Epithelial cell of esophagus (primary cell): Measurements from ENCODE around the gene FAM13C.

Experiments used
- DNase-seq: peaks from one replicate; pipeline ENCODE4 v3.0.0; 2010; ENCODE audit warnings: low read depth
- H3K4me3 ChIP-seq: 2 replicates; pipeline ENCODE4 v1.5.1; 2011; ENCODE audit warnings: mild to moderate bottlenecking, low read length, control low read depth
- CTCF ChIP-seq: IDR thresholded peaks from 2 replicates; pipeline ENCODE4 v1.5.1; 2011; ENCODE audit warnings: low read depth, mild to moderate bottlenecking, low read length, control low read depth, inconsistent platforms; ENCODE audit not compliant: insufficient read depth; ENCODE audit errors: missing control alignments

The FAM13C gene

DNA sequence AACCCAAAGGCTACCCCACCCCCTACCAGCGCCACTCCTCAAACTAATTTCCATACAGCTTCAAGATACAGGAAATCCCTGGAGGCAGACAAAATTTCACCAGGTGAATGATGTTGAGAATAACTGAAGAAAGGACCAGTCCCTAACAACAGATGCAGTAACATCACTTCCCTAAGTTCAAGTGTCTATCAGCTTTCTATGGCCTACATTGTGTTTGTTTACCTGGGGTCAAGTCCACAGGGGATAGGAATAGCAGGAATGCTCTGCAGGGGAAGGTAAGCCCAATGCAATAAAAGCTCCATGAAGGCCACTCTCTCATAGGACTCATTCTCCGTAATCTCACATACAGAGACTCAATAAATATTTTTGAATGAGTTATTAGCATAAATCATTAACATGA, 26.9 kb downstream of the FAM13C start:
- TF ChIP-seq CTCF, result no peak
- H3K4me3 ChIP-seq, result no peak overlapping the region
- DNase-seq, result no peak

GRCh38 chr10:59333701-59334100, 28.6 kb downstream of the FAM13C start:
- DNase-seq, result no peak
- TF ChIP-seq CTCF, result no peak
- H3K4me3 ChIP-seq, result no peak overlapping the region

GRCh38 chr10:59332581-59332980, 29.8 kb downstream of the FAM13C start:
- peak; percentile 5 for DNase-seq
- no peak overlapping the region for H3K4me3 ChIP-seq
- no peak for TF ChIP-seq CTCF

DNA sequence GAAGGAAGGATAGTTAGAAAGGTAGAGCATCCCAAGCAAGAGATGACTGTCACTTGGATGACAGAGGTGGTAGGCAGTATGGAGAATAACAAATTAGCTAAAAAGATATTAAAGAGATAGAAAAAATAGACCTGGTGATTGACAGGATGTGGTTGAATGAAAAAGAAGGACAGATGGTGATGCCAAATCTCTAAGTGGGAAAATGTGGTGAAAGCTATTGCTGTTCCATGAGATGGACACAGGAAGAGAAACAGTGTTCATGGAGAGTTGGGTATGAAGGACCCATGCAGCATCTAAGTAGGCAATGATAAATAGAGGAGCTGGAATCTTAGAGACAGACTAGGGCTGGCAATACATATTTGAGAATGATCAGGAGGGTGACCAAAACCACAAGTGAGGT, 30.7 kb downstream of the FAM13C start:
- no peak for TF ChIP-seq CTCF
- no peak overlapping the region for H3K4me3 ChIP-seq
- DNase-seq, result no peak

GRCh38 chr10:59325116-59325515, 37.2 kb downstream of the FAM13C start:
- no peak for DNase-seq
- no peak for TF ChIP-seq CTCF
- no peak overlapping the region for H3K4me3 ChIP-seq

GRCh38 chr10:59324597-59324996, 37.8 kb downstream of the FAM13C start:
- no peak for TF ChIP-seq CTCF
- no peak for DNase-seq
- H3K4me3 ChIP-seq, result no peak overlapping the region

DNA sequence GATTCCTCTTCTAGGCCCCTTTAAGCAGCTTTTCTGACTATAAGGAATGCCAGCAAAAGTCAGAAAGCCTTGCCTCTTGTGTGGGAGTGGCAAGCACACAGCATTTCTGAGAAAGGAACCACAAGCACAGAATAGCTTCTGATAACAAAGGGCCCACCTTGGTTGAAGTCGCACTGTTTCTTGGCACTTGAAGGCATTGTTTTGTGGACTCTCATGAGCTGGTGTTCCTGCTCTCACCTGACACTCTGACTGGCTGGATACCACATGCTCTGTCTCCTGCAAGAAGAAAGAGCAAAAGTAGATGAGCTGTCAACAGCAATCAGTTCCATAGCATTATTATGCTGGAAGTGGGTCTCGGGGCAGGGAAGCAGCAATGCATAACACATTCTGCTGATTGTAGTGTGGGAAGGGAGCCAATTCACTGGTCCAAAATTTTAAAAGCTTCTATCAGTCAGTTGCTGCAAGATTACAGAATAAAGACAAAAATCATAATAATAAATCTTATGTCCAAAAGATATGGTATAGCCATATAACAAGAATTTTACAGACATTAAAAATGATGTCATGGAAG, 38.4 kb downstream of the FAM13C start:
- TF ChIP-seq CTCF, result no peak
- DNase-seq, result no peak
- H3K4me3 ChIP-seq, result no peak overlapping the region
